Measurements from ENCODE around the gene TEKT5. TPM values are rescaled to one million over a fixed set of nuclear protein-coding genes. Genes with fewer than 3 reads are reported as not detected.

The TEKT5 gene
- total and polyA plus RNA-seq, 2 experiments from 2014 or later = not detected

DNA sequence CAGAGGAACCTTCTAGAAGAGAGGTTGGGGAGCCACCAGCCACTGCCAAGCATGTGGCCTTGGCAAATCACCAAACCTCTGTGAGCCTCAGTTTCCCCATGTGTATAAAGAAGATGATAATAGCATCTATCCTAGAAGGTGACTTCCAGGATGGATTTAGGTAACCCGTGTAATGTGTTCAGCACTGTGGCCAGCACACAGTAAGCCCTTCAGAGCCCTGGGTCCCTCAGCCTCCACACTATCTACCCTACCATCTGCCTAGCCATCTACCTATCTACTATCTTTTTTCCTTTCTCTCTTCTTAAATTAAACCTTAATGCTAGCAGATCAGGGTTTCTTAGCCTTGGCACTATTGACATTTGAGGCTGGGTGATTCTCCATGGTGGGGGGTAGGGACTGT, 33.0 kb downstream of the TEKT5 start:
- Histone ChIP-seq H3K9ac (no peak overlapping the region), H3K4me3 (no peak overlapping the region), H3K9me3 (ENCODE audit: low read depth) (no peaks in the 10 kb centered on the region), H3K9me2 (ENCODE audit: insufficient read depth) (no peaks in the 10 kb centered on the region), H2AFZ (no peak overlapping the region), H3K79me2 (ENCODE audit: insufficient read depth) (no peaks in the 10 kb centered on the region), H3F3A (ENCODE audit: insufficient read depth) (no peaks in the 10 kb centered on the region), H4K20me1 (ENCODE audit: insufficient read depth) (no peaks in the 10 kb centered on the region), H3K27ac (no peak overlapping the region), H3K27me3 (replicated peaks; ENCODE audit: insufficient read depth) (no peaks in the 10 kb centered on the region; the same call in 1 of the 2 replicates), H3K36me3 (ENCODE audit: low read depth) (no peaks in the 10 kb centered on the region), H3K4me1 (ENCODE audit: insufficient read depth) (no peaks in the 10 kb centered on the region), H3K4me2 (ENCODE audit: unreplicated experiment) (no peak overlapping the region)
- in situ Hi-C loops (cut with MboI) = no loop called here
- 50 to 63% methylated on average over 1 of the region's 1 CpG for WGBS, 2 experiments (ENCODE audit: low coverage in 1 of 2, low lambda C conversion rate in 2 of 2, missing lambda C conversion rate in 2 of 2)
- TF ChIP-seq EZH2phosphoT487 (IDR thresholded peaks at IDR 0.05; ENCODE audit: insufficient read depth, low read depth) (no peak), EZH2 (IDR thresholded peaks at IDR 0.05; ENCODE audit: insufficient read depth, poor library complexity, severe bottlenecking) (no peak)
- no peak for DNase-seq

DNA sequence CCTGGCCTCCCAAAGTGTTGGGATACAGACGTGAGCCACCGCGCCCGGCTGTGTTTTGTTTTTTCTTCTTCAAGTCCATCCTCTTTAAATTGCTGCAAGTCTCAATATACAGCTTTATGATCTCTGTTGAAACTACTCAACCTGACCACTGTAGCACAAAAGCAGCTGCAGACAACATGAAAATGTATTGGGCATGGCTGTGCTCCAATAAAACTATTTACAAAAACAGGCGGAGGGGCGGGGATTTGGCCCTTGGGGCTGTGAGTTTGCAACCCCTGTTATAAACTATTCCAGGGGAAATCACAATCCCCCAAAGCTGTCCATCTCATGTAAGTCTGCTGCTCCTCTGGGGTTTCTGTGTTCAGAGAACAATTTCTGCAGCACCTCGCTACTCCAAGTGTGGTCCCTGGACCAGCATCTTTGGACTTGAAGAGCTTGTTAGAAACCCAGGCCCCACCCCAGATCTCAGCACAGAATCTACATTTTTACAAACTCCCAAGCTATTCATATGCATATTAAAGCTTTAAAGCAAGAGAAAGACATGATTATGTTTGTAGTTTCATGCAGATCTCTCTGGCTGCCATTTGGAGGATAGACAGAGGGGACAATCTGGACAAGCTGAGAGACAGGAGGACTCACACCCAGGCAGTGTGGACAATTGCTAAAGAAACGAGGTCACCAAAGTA, 33.6 kb downstream of the TEKT5 start:
- in situ Hi-C loops (cut with MboI) = no loop called here
- H3K4me3 ChIP-seq = no peak overlapping the region
- H3K9ac ChIP-seq = no peak overlapping the region
- no peak overlapping the region for H2AFZ ChIP-seq
- TF ChIP-seq EZH2 (IDR thresholded peaks at IDR 0.05; ENCODE audit: insufficient read depth, poor library complexity, severe bottlenecking) = no peak
- no peak for TF ChIP-seq EZH2phosphoT487 (IDR thresholded peaks at IDR 0.05; ENCODE audit: insufficient read depth, low read depth)
- H3K4me1 ChIP-seq (ENCODE audit: insufficient read depth) = no peaks in the 10 kb centered on the region
- DNase-seq = no peak
- no peaks in the 10 kb centered on the region for H3K36me3 ChIP-seq (ENCODE audit: low read depth)
- 64 to 68% methylated on average over 8 of the region's 8 CpGs for WGBS, 2 experiments (ENCODE audit: low coverage in 1 of 2, low lambda C conversion rate in 2 of 2, missing lambda C conversion rate in 2 of 2)
- no peaks in the 10 kb centered on the region for H3K79me2 ChIP-seq (ENCODE audit: insufficient read depth)
- H3F3A ChIP-seq (ENCODE audit: insufficient read depth) = no peaks in the 10 kb centered on the region
- H3K27me3 ChIP-seq (replicated peaks; ENCODE audit: insufficient read depth) = no peaks in the 10 kb centered on the region; the same call in 1 of the 2 replicates
- no peaks in the 10 kb centered on the region for H3K9me3 ChIP-seq (ENCODE audit: low read depth)
- H3K27ac ChIP-seq = no peak overlapping the region
- no peaks in the 10 kb centered on the region for H3K9me2 ChIP-seq (ENCODE audit: insufficient read depth)
- H4K20me1 ChIP-seq (ENCODE audit: insufficient read depth) = no peaks in the 10 kb centered on the region
- no peak overlapping the region for H3K4me2 ChIP-seq (ENCODE audit: unreplicated experiment)

DNA sequence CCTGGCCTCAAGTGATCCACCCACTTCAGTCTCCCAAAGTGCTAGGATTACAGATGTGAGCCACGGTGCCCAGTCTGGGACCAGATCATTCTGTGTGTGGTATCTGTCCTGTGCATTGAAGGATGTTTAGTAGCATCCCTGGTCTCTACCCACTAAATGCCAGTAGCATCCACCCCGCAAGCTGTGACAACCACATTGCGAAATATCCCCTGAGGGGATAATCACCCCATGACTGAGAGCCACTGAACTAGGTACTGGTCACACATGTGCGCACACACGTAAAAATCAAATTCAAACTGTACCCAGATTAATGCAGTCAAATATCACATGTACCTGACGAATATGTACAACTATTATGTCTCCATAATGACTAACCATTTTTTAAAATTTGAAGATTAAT, 35.8 kb downstream of the TEKT5 start:
- 83 to 84% methylated on average over 6 of the region's 6 CpGs for WGBS, 2 experiments (ENCODE audit: low coverage in 1 of 2, low lambda C conversion rate in 2 of 2, missing lambda C conversion rate in 2 of 2)
- no peak overlapping the region for H3K9ac ChIP-seq
- no peaks in the 10 kb centered on the region for H3K36me3 ChIP-seq (ENCODE audit: low read depth)
- no peak for DNase-seq
- no peaks in the 10 kb centered on the region for H3K79me2 ChIP-seq (ENCODE audit: insufficient read depth)
- H3K4me2 ChIP-seq (ENCODE audit: unreplicated experiment) = no peak overlapping the region
- in situ Hi-C loops (cut with MboI) = no loop called here
- TF ChIP-seq EZH2 (IDR thresholded peaks at IDR 0.05; ENCODE audit: insufficient read depth, poor library complexity, severe bottlenecking) = no peak
- TF ChIP-seq EZH2phosphoT487 (IDR thresholded peaks at IDR 0.05; ENCODE audit: insufficient read depth, low read depth) = no peak
- no peaks in the 10 kb centered on the region; the same call in 1 of the 2 replicates for H3K27me3 ChIP-seq (replicated peaks; ENCODE audit: insufficient read depth)
- no peaks in the 10 kb centered on the region for H4K20me1 ChIP-seq (ENCODE audit: insufficient read depth)
- no peaks in the 10 kb centered on the region for H3F3A ChIP-seq (ENCODE audit: insufficient read depth)
- H3K9me2 ChIP-seq (ENCODE audit: insufficient read depth) = no peaks in the 10 kb centered on the region
- H2AFZ ChIP-seq = no peak overlapping the region
- H3K4me1 ChIP-seq (ENCODE audit: insufficient read depth) = no peaks in the 10 kb centered on the region
- H3K9me3 ChIP-seq (ENCODE audit: low read depth) = no peaks in the 10 kb centered on the region
- H3K27ac ChIP-seq = no peak overlapping the region
- no peak overlapping the region for H3K4me3 ChIP-seq

DNA sequence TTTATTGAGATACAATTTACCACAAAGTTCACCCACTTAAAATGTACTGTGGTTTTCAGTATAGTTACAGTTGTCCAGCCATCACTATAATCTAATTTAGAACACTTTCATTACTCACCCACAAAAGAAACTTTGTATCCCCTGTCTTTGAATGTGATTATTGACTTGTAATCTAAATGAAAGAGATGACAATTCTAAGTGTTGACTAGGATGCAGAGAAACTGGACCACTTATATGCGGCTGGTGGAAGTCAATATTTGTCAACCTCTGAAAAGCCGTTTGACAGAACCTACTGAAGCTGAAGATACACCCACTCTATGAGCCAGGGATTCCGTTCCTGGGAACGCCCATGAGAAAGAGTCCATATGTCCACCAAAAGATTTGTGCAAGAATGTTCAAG, 36.8 kb downstream of the TEKT5 start:
- Histone ChIP-seq H2AFZ (no peak overlapping the region), H3F3A (ENCODE audit: insufficient read depth) (no peaks in the 10 kb centered on the region), H3K4me2 (ENCODE audit: unreplicated experiment) (no peak overlapping the region), H3K27ac (no peak overlapping the region), H3K9ac (no peak overlapping the region), H3K4me3 (no peak overlapping the region), H3K4me1 (ENCODE audit: insufficient read depth) (no peaks in the 10 kb centered on the region), H3K79me2 (ENCODE audit: insufficient read depth) (no peaks in the 10 kb centered on the region), H4K20me1 (ENCODE audit: insufficient read depth) (no peaks in the 10 kb centered on the region), H3K36me3 (ENCODE audit: low read depth) (no peaks in the 10 kb centered on the region), H3K9me2 (ENCODE audit: insufficient read depth) (no peaks in the 10 kb centered on the region), H3K27me3 (replicated peaks; ENCODE audit: insufficient read depth) (no peaks in the 10 kb centered on the region; the same call in 1 of the 2 replicates), H3K9me3 (ENCODE audit: low read depth) (no peaks in the 10 kb centered on the region)
- no peak for DNase-seq
- 70 to 91% methylated on average over 4 of the region's 4 CpGs for WGBS, 2 experiments (ENCODE audit: low coverage in 1 of 2, low lambda C conversion rate in 2 of 2, missing lambda C conversion rate in 2 of 2)
- in situ Hi-C loops (cut with MboI) = no loop called here
- TF ChIP-seq EZH2 (IDR thresholded peaks at IDR 0.05; ENCODE audit: insufficient read depth, poor library complexity, severe bottlenecking) (no peak), EZH2phosphoT487 (IDR thresholded peaks at IDR 0.05; ENCODE audit: insufficient read depth, low read depth) (no peak)
